HCT116 (cell line): ENCODE results near the gene STXBP3. TPM values are rescaled to one million over a fixed set of nuclear protein-coding genes. Genes with fewer than 3 reads are reported as not detected.

Experiments
- ATAC-seq: fragments of 200-7000 bp; cut with Tn5 transposase; 2 replicates; pipeline ENCODE4 v1.9.1; 2020; ENCODE audit warnings: mild to moderate bottlenecking, moderate library complexity
- BruUV-seq: library from RNA; stranded (reverse); fragments of 400-500 nt; replicated peaks from 2 replicates; lab custom pipeline; 2021; lab: Mats Ljungman, UMichigan
- CTCF ChIA-PET: fragments of 300-600 bp; sonication (Branson Sonifier 250); formaldehyde crosslinking; loops from one replicate; lab custom pipeline; 2021; ENCODE audit warnings: antibody characterized with exemption; lab: Charles Lee
- POLR2A ChIA-PET: fragments of 300-600, 350-600 bp; sonication (Branson Sonifier 250); formaldehyde crosslinking; loops from one replicate; lab custom pipeline; 2021; ENCODE audit warnings: antibody characterized with exemption; lab: Charles Lee
- RAD21 ChIA-PET, 2 experiments: fragments of 300-600 bp; sonication (Branson Sonifier 250); formaldehyde crosslinking; loops; one replicate each; lab custom pipeline; 2023; ENCODE audit warnings: low total read pairs in 2 of 2; ENCODE audit not compliant: uncharacterized antibody in 2 of 2, unreplicated experiment in 2 of 2, low non-redundant PET in 1 of 2; lab: Charles Lee
- DNase-seq: peaks from one replicate; pipeline ENCODE4 v3.0.0-alpha.2; 2010; ENCODE audit warnings: low read depth, low spot score
- H2AFZ ChIP-seq: fragments of 200-600 bp; shearing (Covaris generic), sonication (generic); 2 replicates; pipeline ENCODE4 v1.6.1; 2017; ENCODE audit warnings: low read depth, mixed run types, mixed read lengths, antibody characterized with exemption, low read length; ENCODE audit not compliant: poor library complexity, severe bottlenecking
- H3K27ac ChIP-seq: 2 replicates; pipeline ENCODE4 v1.5.1; 2012; ENCODE audit warnings: low read depth, low read length
- H3K27me3 ChIP-seq: fragments of 200-600 bp; sonication (generic); 2 replicates; pipeline ENCODE4 v1.6.1; 2016; ENCODE audit warnings: mixed run types, low read length, mixed read lengths; ENCODE audit not compliant: insufficient read depth
- H3K36me3 ChIP-seq, 2 experiments: fragments of 200-500 bp in 1 of 2; fragments of 200-600 bp in 1 of 2; sonication (Bioruptor generic) in 1 of 2; sonication (generic) in 1 of 2; 2 replicates each; pipeline versions ENCODE4 v1.5.1 to v1.6.1; 2014 to 2016; ENCODE audit warnings: low read length in 2 of 2, inconsistent platforms in 1 of 2, mixed read lengths in 1 of 2, mixed run types in 1 of 2; ENCODE audit not compliant: insufficient read depth in 2 of 2, control insufficient read depth in 1 of 2
- H3K4me1 ChIP-seq, 2 experiments: fragments of 200-600 bp in 1 of 2; sonication (generic) in 1 of 2; 2 replicates each; pipeline versions ENCODE4 v1.5.1 to v1.6.1; 2012 to 2017; ENCODE audit warnings: low read length in 2 of 2, inconsistent platforms in 1 of 2, mild to moderate bottlenecking in 1 of 2, mixed read lengths in 1 of 2, mixed run types in 1 of 2, moderate library complexity in 1 of 2; ENCODE audit not compliant: insufficient read depth in 2 of 2, control insufficient read depth in 1 of 2
- H3K4me2 ChIP-seq: fragments of 200-600 bp; sonication (generic); 2 replicates; pipeline ENCODE4 v1.6.1; 2017; ENCODE audit warnings: mixed run types, low read length, mixed read lengths
- H3K4me3 ChIP-seq, 2 experiments: fragments of 200-600 bp in 1 of 2; sonication (generic) in 1 of 2; replicated peaks in 1 of 2; 2 replicates each; pipeline ENCODE4 v1.5.1; 2011 to 2016; ENCODE audit warnings: low read length in 2 of 2, control low read depth in 1 of 2, low read depth in 1 of 2, mild to moderate bottlenecking in 1 of 2, mixed read lengths in 1 of 2, mixed run types in 1 of 2
- H3K79me2 ChIP-seq: fragments of 200-600 bp; sonication (generic); 2 replicates; pipeline ENCODE4 v1.6.1; 2017; ENCODE audit warnings: mild to moderate bottlenecking, mixed run types, low read length, moderate library complexity, mixed read lengths; ENCODE audit not compliant: insufficient read depth
- H3K9ac ChIP-seq: fragments of 200-600 bp; sonication (generic); 2 replicates; pipeline ENCODE4 v1.6.1; 2016; ENCODE audit warnings: low read length, mixed read lengths
- H3K9me2 ChIP-seq: fragments of 200-600 bp; sonication (generic), shearing (Covaris generic); 2 replicates; pipeline ENCODE4 v1.6.1; 2017; ENCODE audit warnings: mixed run types, mild to moderate bottlenecking, moderate library complexity; ENCODE audit not compliant: insufficient read depth
- H3K9me3 ChIP-seq, 2 experiments: fragments of 200-500 bp in 1 of 2; fragments of 200-600 bp in 1 of 2; sonication (Bioruptor generic) in 1 of 2; sonication (generic) in 1 of 2; 2 replicates each; pipeline ENCODE4 v1.6.1; 2014 to 2017; ENCODE audit warnings: low read length in 2 of 2, mixed read lengths in 2 of 2, inconsistent platforms in 1 of 2, low read depth in 1 of 2, mild to moderate bottlenecking in 1 of 2, mixed run types in 1 of 2, moderate library complexity in 1 of 2; ENCODE audit not compliant: control insufficient read depth in 1 of 2, insufficient read depth in 1 of 2
- H4K20me1 ChIP-seq: fragments of 200-600 bp; sonication (generic), shearing (Covaris generic); 2 replicates; pipeline ENCODE4 v1.6.1; 2017; ENCODE audit warnings: mixed run types, mild to moderate bottlenecking, moderate library complexity; ENCODE audit not compliant: insufficient read depth
- EGR1 ChIP-seq: IDR thresholded peaks from 2 replicates; pipeline ENCODE4 v1.6.1; 2012; ENCODE audit warnings: low read depth
- FOSL1 ChIP-seq: IDR thresholded peaks from 2 replicates; pipeline ENCODE4 v1.6.1; 2012; ENCODE audit warnings: low read depth
- POLR2AphosphoS5 ChIP-seq: IDR thresholded peaks from 2 replicates; pipeline ENCODE4 v1.6.1; 2011; ENCODE audit warnings: mild to moderate bottlenecking, low read depth, low read length, moderate library complexity
- SIN3A ChIP-seq: IDR thresholded peaks from 2 replicates; pipeline ENCODE4 v1.6.1; 2012; ENCODE audit warnings: low read depth
- intact Hi-C: fragments of 100-400 bp; cut with micrococcal nuclease; formaldehyde crosslinking; loops from 2 replicates; pipeline ENCODE4 v1.10.0; 2022
- total RNA-seq: library from RNA; stranded (reverse); gene quantifications from one replicate; pipeline ENCODE4 v1.2.1, GENCODE V29; 2021; ENCODE audit not compliant: unreplicated experiment
- TF ChIP-seq, protein P1 (sequence below): IDR thresholded peaks from 2 replicates; pipeline ENCODE4 v1.6.1; 2011; ENCODE audit warnings: mild to moderate bottlenecking, low read length, moderate library complexity; ENCODE audit not compliant: insufficient replicate concordance; ENCODE audit errors: extremely low read depth

Gene STXBP3
- total RNA-seq, 1 experiment from 2014 or later: 22.6 TPM

DNA sequence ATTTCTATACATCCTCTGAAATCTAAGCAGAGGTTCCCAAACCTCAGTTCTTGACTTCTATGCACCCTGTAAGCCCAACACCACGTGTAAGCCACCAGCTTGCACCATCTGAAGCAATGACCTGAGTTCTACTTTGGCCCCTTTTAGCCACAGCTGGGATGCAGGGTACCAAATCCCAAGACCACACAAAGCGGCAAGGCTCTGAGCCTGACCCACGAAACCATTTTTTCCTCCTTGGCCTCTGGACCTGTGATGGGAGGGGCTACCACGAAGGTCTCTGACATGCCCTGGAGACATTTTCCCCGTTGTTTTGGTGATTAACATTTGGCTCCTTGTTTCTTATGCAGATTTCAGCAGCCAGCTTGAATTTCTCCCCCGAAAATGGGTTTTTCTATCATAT is 38.8 kb downstream of the STXBP3 start (continued):
- TF ChIP-seq, protein P1, sequence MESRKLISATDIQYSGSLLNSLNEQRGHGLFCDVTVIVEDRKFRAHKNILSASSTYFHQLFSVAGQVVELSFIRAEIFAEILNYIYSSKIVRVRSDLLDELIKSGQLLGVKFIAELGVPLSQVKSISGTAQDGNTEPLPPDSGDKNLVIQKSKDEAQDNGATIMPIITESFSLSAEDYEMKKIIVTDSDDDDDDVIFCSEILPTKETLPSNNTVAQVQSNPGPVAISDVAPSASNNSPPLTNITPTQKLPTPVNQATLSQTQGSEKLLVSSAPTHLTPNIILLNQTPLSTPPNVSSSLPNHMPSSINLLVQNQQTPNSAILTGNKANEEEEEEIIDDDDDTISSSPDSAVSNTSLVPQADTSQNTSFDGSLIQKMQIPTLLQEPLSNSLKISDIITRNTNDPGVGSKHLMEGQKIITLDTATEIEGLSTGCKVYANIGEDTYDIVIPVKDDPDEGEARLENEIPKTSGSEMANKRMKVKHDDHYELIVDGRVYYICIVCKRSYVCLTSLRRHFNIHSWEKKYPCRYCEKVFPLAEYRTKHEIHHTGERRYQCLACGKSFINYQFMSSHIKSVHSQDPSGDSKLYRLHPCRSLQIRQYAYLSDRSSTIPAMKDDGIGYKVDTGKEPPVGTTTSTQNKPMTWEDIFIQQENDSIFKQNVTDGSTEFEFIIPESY: no peak
- TF ChIP-seq POLR2AphosphoS5: no peak

DNA sequence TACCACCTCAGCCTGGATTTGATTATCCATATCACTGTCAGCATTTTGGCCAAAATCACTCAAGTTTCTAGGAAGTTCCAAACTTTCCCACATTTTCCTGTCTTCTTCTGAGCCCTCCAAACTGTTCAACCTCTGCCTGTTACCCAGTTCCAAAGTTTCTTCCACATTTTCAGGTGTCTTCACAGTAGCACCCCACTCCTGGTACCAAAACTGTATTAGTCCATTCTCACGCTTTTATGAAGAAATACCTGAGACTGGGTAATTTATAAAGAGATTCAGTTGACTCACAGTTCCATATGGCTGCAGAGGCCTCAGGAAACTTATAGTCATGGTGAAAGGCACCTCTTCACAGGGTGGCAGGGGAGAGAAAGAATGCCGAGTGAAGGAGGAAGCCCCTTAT is 39.4 kb downstream of the STXBP3 start:
- Histone ChIP-seq H3K4me1 (no peaks in the 10 kb centered on the region), H3K27ac (no peak overlapping the region), H3K27me3 (no peaks in the 10 kb centered on the region), H3K9ac (no peak overlapping the region), H3K9me3 (peaks cover 9 to 12% of the 10 kb centered on the region in 2 experiments; a peak in 2 of 4 replicates), H3K4me2 (no peak overlapping the region), H3K9me2 (no peaks in the 10 kb centered on the region), H3K79me2 (no peaks in the 10 kb centered on the region), H2AFZ (no peak overlapping the region), H4K20me1 (no peaks in the 10 kb centered on the region), H3K4me3 (no peak overlapping the region), H3K36me3 (peaks cover 2 to 31% of the 10 kb centered on the region in 2 experiments)
- intact Hi-C loops: no loop called here
- DNase-seq (no peak), ATAC-seq (no peak)
- CTCF ChIA-PET: no interaction called here
- TF ChIP-seq POLR2AphosphoS5: no peak
- POLR2A ChIA-PET: no interaction called here
- RAD21 ChIA-PET: no interaction called here
- no TSS peak for BruUV-seq

DNA sequence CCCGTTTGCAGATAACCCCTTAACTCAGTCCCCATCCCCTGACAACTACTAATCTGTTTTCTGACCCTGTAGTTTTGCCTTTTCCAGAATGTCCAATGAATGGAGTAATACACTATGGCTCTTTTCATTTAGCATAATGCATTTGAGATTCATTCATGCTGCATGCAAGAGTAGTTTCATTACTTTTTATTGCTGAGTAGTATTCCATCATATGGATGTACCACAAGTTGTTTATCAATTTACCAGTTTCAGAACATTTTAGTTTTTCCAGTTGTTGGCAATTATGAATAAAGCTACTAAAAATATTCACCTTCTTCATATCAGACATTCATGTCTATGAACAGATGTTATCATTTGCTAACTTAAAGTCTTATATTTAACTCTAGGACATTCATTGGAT is 45.3 kb downstream of the STXBP3 start:
- Histone ChIP-seq H3K9ac (no peak overlapping the region), H2AFZ (no peak overlapping the region), H3K4me2 (no peak overlapping the region), H3K4me1 (no peaks in the 10 kb centered on the region), H3K9me3 (peaks cover 6 to 18% of the 10 kb centered on the region in 2 experiments; a peak in 1 of 4 replicates), H3K27ac (no peak overlapping the region), H3K9me2 (no peaks in the 10 kb centered on the region), H3K4me3 (no peak overlapping the region), H3K27me3 (no peaks in the 10 kb centered on the region), H3K79me2 (no peaks in the 10 kb centered on the region), H4K20me1 (no peaks in the 10 kb centered on the region), H3K36me3 (0 out of 4 replicates have a peak, but pooled peaks cover 5% of the 10 kb centered on the region in 2 experiments)
- RAD21 ChIA-PET: no interaction called here
- no peak for TF ChIP-seq FOSL1
- no peak for TF ChIP-seq EGR1
- TF ChIP-seq SIN3A: no peak
- TF ChIP-seq, protein P1: no peak
- CTCF ChIA-PET: no interaction called here
- POLR2A ChIA-PET: no interaction called here
- intact Hi-C loops: no loop called here
- no peak for ATAC-seq
- no peak for DNase-seq
- no TSS peak for BruUV-seq
